WTC11 (cell line): ENCODE data around the gene ILKAP. TPM values are rescaled to one million over a fixed set of nuclear protein-coding genes. Genes with fewer than 3 reads are reported as not detected.

Experiments used
- ATAC-seq: fragments of 200-7000 bp; cut with Tn5 transposase; 2 replicates; pipeline ENCODE4 v1.10.0; 2021; ENCODE audit warnings: mild to moderate bottlenecking, moderate library complexity
- CTCF ChIA-PET: fragments of 300-600 bp; sonication (Branson Sonifier 250); formaldehyde crosslinking; loops from one replicate; lab custom pipeline; 2021; ENCODE audit warnings: antibody characterized with exemption; lab: Charles Lee
- POLR2A ChIA-PET: fragments of 350-600 bp; sonication (Branson Sonifier 250); formaldehyde crosslinking; loops from one replicate; lab custom pipeline; 2021; ENCODE audit warnings: antibody characterized with exemption; lab: Charles Lee
- DNase-seq: peaks from one replicate; pipeline ENCODE4 v3.0.0; 2021; ENCODE audit warnings: low spot score
- H3K27ac Mint-ChIP-seq: 2 replicates; pipeline ENCODE4 v1.8.0; 2021; ENCODE audit warnings: mixed read lengths
- H3K27me3 Mint-ChIP-seq: 2 replicates; pipeline ENCODE4 v1.8.0; 2021; ENCODE audit warnings: low read depth, mild to moderate bottlenecking, moderate library complexity, mixed read lengths
- H3K36me3 Mint-ChIP-seq: 2 replicates; pipeline ENCODE4 v1.8.0; 2021; ENCODE audit warnings: mixed read lengths
- H3K4me1 Mint-ChIP-seq: 2 replicates; pipeline ENCODE4 v1.8.0; 2022; ENCODE audit warnings: mixed read lengths
- H3K4me3 Mint-ChIP-seq: 2 replicates; pipeline ENCODE4 v1.8.0; 2021; ENCODE audit warnings: mild to moderate bottlenecking, moderate library complexity, mixed read lengths
- H3K9me3 Mint-ChIP-seq: 2 replicates; pipeline ENCODE4 v1.8.0; 2021; ENCODE audit warnings: mixed read lengths
- ATF1 ChIP-seq: sonication (generic); formaldehyde crosslinking; IDR thresholded peaks from 2 replicates; pipeline ENCODE4 v1.8.1; 2023; ENCODE audit warnings: mild to moderate bottlenecking, moderate library complexity, missing genetic modification reagents
- CTCF ChIP-seq: fragments of 200-600 bp; IDR thresholded peaks from 2 replicates; pipeline ENCODE4 v1.8.0; 2022; ENCODE audit warnings: antibody characterized with exemption
- FOXP1 ChIP-seq: sonication (generic); formaldehyde crosslinking; IDR thresholded peaks from 2 replicates; pipeline ENCODE4 v1.8.0; 2022; ENCODE audit warnings: missing genetic modification reagents, mild to moderate bottlenecking, moderate library complexity, borderline replicate concordance
- GABPB1 ChIP-seq: sonication (generic); formaldehyde crosslinking; IDR thresholded peaks from 2 replicates; pipeline ENCODE4 v1.8.1; 2023; ENCODE audit warnings: mild to moderate bottlenecking, missing genetic modification reagents
- IRF2 ChIP-seq: sonication (generic); formaldehyde crosslinking; IDR thresholded peaks from 2 replicates; pipeline ENCODE4 v1.8.0; 2022; ENCODE audit warnings: low read depth, missing genetic modification reagents, borderline replicate concordance
- JAZF1 ChIP-seq: fragments of 250-450 bp; sonication (Bioruptor Pico); IDR thresholded peaks from 2 replicates; pipeline ENCODE4 v1.9.0; 2021; ENCODE audit warnings: moderate library complexity, mild to moderate bottlenecking, inconsistent platforms
- JUN ChIP-seq: sonication (generic); formaldehyde crosslinking; IDR thresholded peaks from 2 replicates; pipeline ENCODE4 v1.8.0; 2023; ENCODE audit warnings: mild to moderate bottlenecking, missing genetic modification reagents
- MXD4 ChIP-seq: fragments of 250-450 bp; sonication (Bioruptor Pico); IDR thresholded peaks from 2 replicates; pipeline ENCODE4 v1.8.0; 2021; ENCODE audit warnings: mild to moderate bottlenecking, moderate library complexity, borderline replicate concordance
- NR2C2 ChIP-seq: sonication (generic); formaldehyde crosslinking; IDR thresholded peaks from 2 replicates; pipeline ENCODE4 v1.8.0; 2022; ENCODE audit warnings: mild to moderate bottlenecking, missing genetic modification reagents
- PRDM15 ChIP-seq: sonication (generic); formaldehyde crosslinking; IDR thresholded peaks from 2 replicates; pipeline ENCODE4 v1.8.0; 2022; ENCODE audit warnings: missing genetic modification reagents
- SOX15 ChIP-seq: fragments of 250-450 bp; sonication (Bioruptor Pico); IDR thresholded peaks from 2 replicates; pipeline ENCODE4 v1.9.0; 2021; ENCODE audit warnings: mild to moderate bottlenecking
- STAT6 ChIP-seq: sonication (generic); formaldehyde crosslinking; conservative IDR thresholded peaks from 2 replicates; pipeline ENCODE4 v1.8.1; 2023; ENCODE audit warnings: mild to moderate bottlenecking, low read depth, missing genetic modification reagents, moderate library complexity
- TEAD4 ChIP-seq: sonication (generic); formaldehyde crosslinking; IDR thresholded peaks from 2 replicates; pipeline ENCODE4 v1.8.0; 2022; ENCODE audit warnings: mild to moderate bottlenecking, missing genetic modification reagents
- USF1 ChIP-seq: sonication (generic); formaldehyde crosslinking; IDR thresholded peaks from 2 replicates; pipeline ENCODE4 v1.8.0; 2022; ENCODE audit warnings: mild to moderate bottlenecking, missing genetic modification reagents
- ZNF281 ChIP-seq: sonication (generic); formaldehyde crosslinking; IDR thresholded peaks from 2 replicates; pipeline ENCODE4 v1.8.0; 2023; ENCODE audit warnings: mild to moderate bottlenecking, missing genetic modification reagents
- ZNF425 ChIP-seq: fragments of 250-450 bp; sonication (Bioruptor Pico); conservative IDR thresholded peaks from 2 replicates; pipeline ENCODE4 v1.9.0; 2021; ENCODE audit warnings: mild to moderate bottlenecking
- ZNF512 ChIP-seq: sonication (generic); formaldehyde crosslinking; IDR thresholded peaks from 2 replicates; pipeline ENCODE4 v1.8.1; 2022; ENCODE audit warnings: missing genetic modification reagents, borderline replicate concordance
- total RNA-seq: library from RNA; stranded (reverse); gene quantifications from 3 replicates; pipeline ENCODE4 v1.2.3, GENCODE V29; 2021

The ILKAP gene
- total RNA-seq, 1 experiment from 2014 or later, result 32.7 TPM

GRCh38 chr2:238135601-238136150 lies 67.8 kb downstream of the ILKAP start (continued):
- TF ChIP-seq CTCF (no peak), JUN (no peak), ZNF425 (no peak), TEAD4 (CRISPR knock-in tag) (no peak), GABPB1 (CRISPR knock-in tag) (no peak), NR2C2 (CRISPR knock-in tag) (no peak), ATF1 (CRISPR knock-in tag) (no peak)

- no peak overlapping the region for H3K27ac Mint-ChIP-seq
- no peaks in the 10 kb centered on the region for H3K27me3 Mint-ChIP-seq
- H3K36me3 Mint-ChIP-seq, result no peaks in the 10 kb centered on the region
- POLR2A ChIA-PET, result interaction anchor here (1.5 kb wide), 1 partner anchor 14 kb away, joined by 4 read pairs; no protein-coding TSS in a partner anchor
- H3K4me1 Mint-ChIP-seq, result no peaks in the 10 kb centered on the region
- CTCF ChIA-PET, result interaction anchor here (1.0 kb wide), 1 partner anchor 211 kb away, joined by 3 read pairs; no protein-coding TSS in a partner anchor
- DNase-seq (no peak), ATAC-seq (no peak)
- no peaks in the 10 kb centered on the region for H3K9me3 Mint-ChIP-seq
- no peak overlapping the region for H3K4me3 Mint-ChIP-seq
- TF ChIP-seq ZNF512 (CRISPR knock-in tag), result no peak
- TF ChIP-seq PRDM15 (CRISPR knock-in tag), result no peak
- no peak for TF ChIP-seq USF1
- no peak for TF ChIP-seq SOX15
- no peak for TF ChIP-seq MXD4 (CRISPR knock-in tag)
- TF ChIP-seq ZNF281 (CRISPR knock-in tag), result no peak
- TF ChIP-seq STAT6 (CRISPR knock-in tag), result no peak
- no peak for TF ChIP-seq IRF2 (CRISPR knock-in tag)
- TF ChIP-seq FOXP1, result no peak
- no peak for TF ChIP-seq GABPB1 (CRISPR knock-in tag)
- no peak for TF ChIP-seq JAZF1 (CRISPR knock-in tag)
- TF ChIP-seq CTCF, result no peak
These were observed 69.1 kb downstream of the ILKAP start for GRCh38 chr2:238134393-238134785.
